GM21786 (cell line): ENCODE measurements around the gene ADAMTS10.
"Not testable (repeated sequence)": the region's sequence is repeated elsewhere in the genome, so short reads cannot be mapped to it uniquely, and the experiment has no call there.

ENCODE experiments used
- ATAC-seq: cut with Tn5 transposase; IDR thresholded peaks from one replicate; pipeline ENCODE4 v1.9.1; 2021; ENCODE audit not compliant: unreplicated experiment

ADAMTS10 gene

GRCh38 chr19:8629184-8629583 is 18.7 kb upstream of the ADAMTS10 start:
- no peak for ATAC-seq

GRCh38 chr19:8626842-8627241 is 16.3 kb upstream of the ADAMTS10 start:
- ATAC-seq: no peak

GRCh38 chr19:8622886-8623285 is 12.4 kb upstream of the ADAMTS10 start:
- not testable (repeated sequence) for ATAC-seq

- ATAC-seq: no peak
These were observed 8.2 kb upstream of the ADAMTS10 start for GRCh38 chr19:8618751-8619150.

GRCh38 chr19:8617984-8618383 is 7.5 kb upstream of the ADAMTS10 start:
- ATAC-seq: no peak

GRCh38 chr19:8617325-8617724 is 6.8 kb upstream of the ADAMTS10 start:
- ATAC-seq: not testable (repeated sequence)

GRCh38 chr19:8616861-8617260 is 6.3 kb upstream of the ADAMTS10 start:
- no peak for ATAC-seq

- ATAC-seq: no peak
These were observed 5.5 kb upstream of the ADAMTS10 start for GRCh38 chr19:8615813-8616596.

GRCh38 chr19:8615024-8615423 is 4.5 kb upstream of the ADAMTS10 start:
- no peak for ATAC-seq

GRCh38 chr19:8614455-8614854 is 3.9 kb upstream of the ADAMTS10 start:
- ATAC-seq: no peak

GRCh38 chr19:8612807-8613171 is 2.3 kb upstream of the ADAMTS10 start:
- ATAC-seq: no peak

GRCh38 chr19:8611877-8612806 is 1.6 kb upstream of the ADAMTS10 start:
- no peak for ATAC-seq

GRCh38 chr19:8611391-8611876 is 919 bp upstream of the ADAMTS10 start:
- no peak for ATAC-seq

GRCh38 chr19:8610936-8611300 is 403 bp upstream of the ADAMTS10 start:
- no peak for ATAC-seq

- no peak for ATAC-seq
These were observed 1.1 kb downstream of the ADAMTS10 start for GRCh38 chr19:8609279-8610040.

GRCh38 chr19:8608941-8609278 is 1.6 kb downstream of the ADAMTS10 start:
- ATAC-seq: no peak

- ATAC-seq: no peak
These were observed 3.1 kb downstream of the ADAMTS10 start for GRCh38 chr19:8607386-8607785.

GRCh38 chr19:8605514-8605913 is 5.0 kb downstream of the ADAMTS10 start:
- ATAC-seq: no peak

- ATAC-seq: no peak
These were observed 8.7 kb downstream of the ADAMTS10 start for GRCh38 chr19:8601796-8602195.

GRCh38 chr19:8600816-8601215 is 9.7 kb downstream of the ADAMTS10 start:
- ATAC-seq: no peak

- no peak for ATAC-seq
These were observed 10.5 kb downstream of the ADAMTS10 start for GRCh38 chr19:8600064-8600463.
